Neural cell (in vitro differentiated cells): ENCODE results near the gene TRPM3.

Experiments
- EP300 ChIP-seq: fragments of 450-650 bp; conservative IDR thresholded peaks from 2 replicates; pipeline ENCODE4 v1.6.1; 2014; ENCODE audit warnings: antibody characterized with exemption, mild to moderate bottlenecking, moderate library complexity; ENCODE audit not compliant: poor library complexity, severe bottlenecking
- EZH2 ChIP-seq: fragments of 200-600, 300-800 bp; shearing (Covaris generic), sonication (generic); IDR thresholded peaks from 2 replicates; pipeline ENCODE4 v1.6.1; 2014; ENCODE audit warnings: antibody characterized with exemption, low read length, borderline replicate concordance, mild to moderate bottlenecking; ENCODE audit not compliant: insufficient read depth, poor library complexity, severe bottlenecking
- POLR2AphosphoS5 ChIP-seq: IDR thresholded peaks from 2 replicates; pipeline ENCODE4 v1.6.1; 2012
- RAD21 ChIP-seq: fragments of 450-650 bp; conservative IDR thresholded peaks from 2 replicates; pipeline ENCODE4 v1.6.1; 2014; ENCODE audit warnings: antibody characterized with exemption, mild to moderate bottlenecking, moderate library complexity
- SMC3 ChIP-seq: fragments of 450-650 bp; conservative IDR thresholded peaks from 2 replicates; pipeline ENCODE4 v1.6.1; 2014; ENCODE audit warnings: antibody characterized with exemption, mild to moderate bottlenecking, moderate library complexity; ENCODE audit not compliant: poor library complexity
- TAF1 ChIP-seq: IDR thresholded peaks from 2 replicates; pipeline ENCODE4 v1.6.1; 2012; ENCODE audit warnings: low read depth
- TF ChIP-seq, protein P1 (sequence below): fragments of 450-650 bp; IDR thresholded peaks from 2 replicates; pipeline ENCODE4 v1.5.1; 2014; ENCODE audit warnings: antibody characterized with exemption, mild to moderate bottlenecking, moderate library complexity; ENCODE audit not compliant: poor library complexity, severe bottlenecking

DNA sequence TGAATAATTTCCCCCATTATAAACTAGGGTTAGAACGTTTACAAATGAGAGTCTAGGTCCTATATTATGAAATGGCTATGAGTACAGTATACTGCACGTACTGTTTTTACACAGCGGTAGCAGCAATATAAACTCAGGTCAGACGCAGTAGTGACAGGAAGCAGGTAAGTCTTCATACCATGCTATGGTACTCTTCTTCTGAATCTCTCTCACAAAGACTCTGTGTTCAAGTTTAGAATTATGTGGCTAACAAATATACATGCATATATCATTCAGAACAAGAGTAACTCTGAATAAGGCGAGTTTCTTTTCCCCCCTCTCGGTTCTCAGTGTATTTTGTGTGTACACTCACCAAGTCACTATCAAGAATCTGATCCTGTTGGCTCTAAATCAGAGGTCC is 592.0 kb downstream of the TRPM3 start:
- TF ChIP-seq, protein P1, sequence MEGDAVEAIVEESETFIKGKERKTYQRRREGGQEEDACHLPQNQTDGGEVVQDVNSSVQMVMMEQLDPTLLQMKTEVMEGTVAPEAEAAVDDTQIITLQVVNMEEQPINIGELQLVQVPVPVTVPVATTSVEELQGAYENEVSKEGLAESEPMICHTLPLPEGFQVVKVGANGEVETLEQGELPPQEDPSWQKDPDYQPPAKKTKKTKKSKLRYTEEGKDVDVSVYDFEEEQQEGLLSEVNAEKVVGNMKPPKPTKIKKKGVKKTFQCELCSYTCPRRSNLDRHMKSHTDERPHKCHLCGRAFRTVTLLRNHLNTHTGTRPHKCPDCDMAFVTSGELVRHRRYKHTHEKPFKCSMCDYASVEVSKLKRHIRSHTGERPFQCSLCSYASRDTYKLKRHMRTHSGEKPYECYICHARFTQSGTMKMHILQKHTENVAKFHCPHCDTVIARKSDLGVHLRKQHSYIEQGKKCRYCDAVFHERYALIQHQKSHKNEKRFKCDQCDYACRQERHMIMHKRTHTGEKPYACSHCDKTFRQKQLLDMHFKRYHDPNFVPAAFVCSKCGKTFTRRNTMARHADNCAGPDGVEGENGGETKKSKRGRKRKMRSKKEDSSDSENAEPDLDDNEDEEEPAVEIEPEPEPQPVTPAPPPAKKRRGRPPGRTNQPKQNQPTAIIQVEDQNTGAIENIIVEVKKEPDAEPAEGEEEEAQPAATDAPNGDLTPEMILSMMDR, result no peak
- TF ChIP-seq SMC3, result no peak
- no peak for TF ChIP-seq EP300
- TF ChIP-seq POLR2AphosphoS5, result no peak
- no peak for TF ChIP-seq RAD21
- no peak for TF ChIP-seq EZH2
- TF ChIP-seq TAF1, result no peak
